ENCODE data around the gene ESPNL. TPM values are rescaled to one million over a fixed set of nuclear protein-coding genes. Genes with fewer than 3 reads are reported as not detected.
"Not testable (repeated sequence)": the region's sequence is repeated elsewhere in the genome, so short reads cannot be mapped to it uniquely, and the experiment has no call there.

Gene ESPNL
- total RNA-seq, 4 donors from 2014 or later = 0.19 to 0.47 (median 0.25) TPM

- no peak for TF ChIP-seq CTCF (IDR thresholded peaks at IDR 0.05)
- ATAC-seq (ENCODE audit: low FRiP score) (no peak), DNase-seq (ENCODE audit: low spot score) (no peak)
Measured at GRCh38 chr2:238168196-238169047, 68.3 kb downstream of the ESPNL start.

GRCh38 chr2:238169048-238169707, 69.0 kb downstream of the ESPNL start:
- no peak for TF ChIP-seq CTCF (IDR thresholded peaks at IDR 0.05)
- DNase-seq (ENCODE audit: low spot score) = no peak
- peak; percentile 41 for ATAC-seq (ENCODE audit: low FRiP score)

GRCh38 chr2:238169708-238170251, 69.6 kb downstream of the ESPNL start:
- DNase-seq (ENCODE audit: low spot score) (no peak), ATAC-seq (ENCODE audit: low FRiP score) (peak; percentile 57)
- TF ChIP-seq CTCF (IDR thresholded peaks at IDR 0.05) = no peak

- no peak for ATAC-seq (ENCODE audit: low FRiP score)
- DNase-seq (ENCODE audit: low spot score) = no peak
- TF ChIP-seq CTCF (IDR thresholded peaks at IDR 0.05) = no peak
Measured at GRCh38 chr2:238170386-238171071, 70.4 kb downstream of the ESPNL start.

- DNase-seq (ENCODE audit: low spot score); ATAC-seq (ENCODE audit: low FRiP score): not testable (repeated sequence)
Measured at GRCh38 chr2:238171072-238171431, 70.9 kb downstream of the ESPNL start.

GRCh38 chr2:238171575-238172187, 71.5 kb downstream of the ESPNL start:
- ATAC-seq (ENCODE audit: low FRiP score) = no peak
- DNase-seq (ENCODE audit: low spot score) = no peak
- TF ChIP-seq CTCF (IDR thresholded peaks at IDR 0.05) = no peak

- no peak for TF ChIP-seq CTCF (IDR thresholded peaks at IDR 0.05)
- ATAC-seq (ENCODE audit: low FRiP score) (no peak), DNase-seq (ENCODE audit: low spot score) (no peak)
Measured at GRCh38 chr2:238172439-238172838, 72.3 kb downstream of the ESPNL start.
